WTC11 (cell line): Measurements from ENCODE around the gene BHLHE23. TPM values are rescaled to one million over a fixed set of nuclear protein-coding genes. Genes with fewer than 3 reads are reported as not detected.

Experiments used
- ATAC-seq: fragments of 200-7000 bp; cut with Tn5 transposase; 2 replicates; pipeline ENCODE4 v1.10.0; 2021; ENCODE audit warnings: mild to moderate bottlenecking, moderate library complexity
- CTCF ChIA-PET: fragments of 300-600 bp; sonication (Branson Sonifier 250); formaldehyde crosslinking; loops from one replicate; lab custom pipeline; 2021; ENCODE audit warnings: antibody characterized with exemption; lab: Charles Lee
- POLR2A ChIA-PET: fragments of 350-600 bp; sonication (Branson Sonifier 250); formaldehyde crosslinking; loops from one replicate; lab custom pipeline; 2021; ENCODE audit warnings: antibody characterized with exemption; lab: Charles Lee
- DNase-seq: peaks from one replicate; pipeline ENCODE4 v3.0.0; 2021; ENCODE audit warnings: low spot score
- H3K27ac Mint-ChIP-seq: 2 replicates; pipeline ENCODE4 v1.8.0; 2021; ENCODE audit warnings: mixed read lengths
- H3K27me3 Mint-ChIP-seq: 2 replicates; pipeline ENCODE4 v1.8.0; 2021; ENCODE audit warnings: low read depth, mild to moderate bottlenecking, moderate library complexity, mixed read lengths
- H3K36me3 Mint-ChIP-seq: 2 replicates; pipeline ENCODE4 v1.8.0; 2021; ENCODE audit warnings: mixed read lengths
- H3K4me1 Mint-ChIP-seq: 2 replicates; pipeline ENCODE4 v1.8.0; 2022; ENCODE audit warnings: mixed read lengths
- H3K4me3 Mint-ChIP-seq: 2 replicates; pipeline ENCODE4 v1.8.0; 2021; ENCODE audit warnings: mild to moderate bottlenecking, moderate library complexity, mixed read lengths
- H3K9me3 Mint-ChIP-seq: 2 replicates; pipeline ENCODE4 v1.8.0; 2021; ENCODE audit warnings: mixed read lengths
- ELF4 ChIP-seq: sonication (generic); formaldehyde crosslinking; IDR thresholded peaks from 2 replicates; pipeline ENCODE4 v1.8.1; 2022; ENCODE audit warnings: low read depth, mild to moderate bottlenecking, moderate library complexity, missing genetic modification reagents
- NR3C1 ChIP-seq: sonication (generic); formaldehyde crosslinking; conservative IDR thresholded peaks from 2 replicates; pipeline ENCODE4 v1.8.1; 2023; ENCODE audit warnings: low read depth, mild to moderate bottlenecking, missing genetic modification reagents
- RELA ChIP-seq: sonication (generic); formaldehyde crosslinking; IDR thresholded peaks from 2 replicates; pipeline ENCODE4 v1.8.1; 2022; ENCODE audit warnings: missing genetic modification reagents, mild to moderate bottlenecking, borderline replicate concordance
- RORB ChIP-seq: fragments of 250-450 bp; sonication (Bioruptor Pico); IDR thresholded peaks from 2 replicates; pipeline ENCODE4 v1.9.0; 2021; ENCODE audit warnings: mild to moderate bottlenecking
- TEAD1 ChIP-seq: sonication (generic); formaldehyde crosslinking; IDR thresholded peaks from 2 replicates; pipeline ENCODE4 v1.8.0; 2022; ENCODE audit warnings: mild to moderate bottlenecking, missing genetic modification reagents
- ZNF423 ChIP-seq: fragments of 250-450 bp; sonication (Bioruptor Pico); IDR thresholded peaks from 2 replicates; pipeline ENCODE4 v2.1.2; 2022; ENCODE audit warnings: mild to moderate bottlenecking, moderate library complexity
- total RNA-seq: library from RNA; stranded (reverse); gene quantifications from 3 replicates; pipeline ENCODE4 v1.2.3, GENCODE V29; 2021
- TF ChIP-seq, protein P1 (sequence below): sonication (generic); formaldehyde crosslinking; IDR thresholded peaks from 2 replicates; pipeline ENCODE4 v1.8.1; 2022; ENCODE audit warnings: missing genetic modification reagents, borderline replicate concordance
- TF ChIP-seq, protein P2 (sequence below): sonication (generic); formaldehyde crosslinking; IDR thresholded peaks from 2 replicates; pipeline ENCODE4 v1.8.1; 2022; ENCODE audit warnings: low read depth, mild to moderate bottlenecking, moderate library complexity, missing genetic modification reagents, borderline replicate concordance
- TF ChIP-seq, protein P3 (sequence below): sonication (generic); formaldehyde crosslinking; conservative IDR thresholded peaks from 2 replicates; pipeline ENCODE4 v1.8.1; 2022; ENCODE audit warnings: mild to moderate bottlenecking, missing genetic modification reagents
- TF ChIP-seq, protein P4 (sequence below): sonication (generic); formaldehyde crosslinking; IDR thresholded peaks from 2 replicates; pipeline ENCODE4 v1.8.1; 2023; ENCODE audit warnings: mild to moderate bottlenecking, missing genetic modification reagents, borderline replicate concordance
- TF ChIP-seq, protein P5 (sequence below): sonication (generic); formaldehyde crosslinking; IDR thresholded peaks from 2 replicates; pipeline ENCODE4 v1.8.0; 2023; ENCODE audit warnings: missing genetic modification reagents
- TF ChIP-seq, protein P6 (sequence below): sonication (generic); formaldehyde crosslinking; IDR thresholded peaks from 2 replicates; pipeline ENCODE4 v1.8.0; 2022; ENCODE audit warnings: missing genetic modification reagents
- TF ChIP-seq, protein P7 (sequence below): sonication (generic); formaldehyde crosslinking; IDR thresholded peaks from 2 replicates; pipeline ENCODE4 v1.8.1; 2023; ENCODE audit warnings: mild to moderate bottlenecking, moderate library complexity, missing genetic modification reagents

Gene BHLHE23
- total RNA-seq, 1 experiment from 2014 or later = 1.3 TPM

DNA sequence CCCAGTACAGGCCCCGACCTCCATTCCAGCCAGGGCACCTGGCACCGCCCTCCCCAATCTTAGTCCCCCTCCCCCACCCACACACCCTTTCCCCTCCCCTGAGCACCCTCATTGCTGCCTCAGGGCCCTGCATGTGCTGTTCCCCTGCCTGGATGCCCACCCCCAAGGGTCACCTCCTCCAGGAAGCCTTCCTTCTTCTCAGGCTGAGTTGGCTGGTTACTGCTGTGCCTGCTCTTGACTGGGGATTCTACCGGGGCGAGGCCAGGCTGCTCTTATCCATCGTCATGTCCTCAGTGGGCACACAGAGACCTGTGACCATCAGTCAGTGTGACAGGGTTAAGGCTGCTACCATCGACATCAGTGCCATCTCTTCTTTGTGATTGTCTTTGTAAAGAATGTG lies 23.6 kb downstream of the BHLHE23 start:
- Mint-ChIP-seq H3K4me1 (peaks cover 35% of the 10 kb centered on the region), H3K27ac (no peak overlapping the region), H3K9me3 (no peaks in the 10 kb centered on the region), H3K27me3 (no peaks in the 10 kb centered on the region; the same call in 1 of the 2 replicates)
- DNase-seq = no peak
- TF ChIP-seq RELA (CRISPR knock-in tag) (no peak), RORB (CRISPR knock-in tag) (no peak), ELF4 (no peak), TEAD1 (no peak), ZNF423 (no peak), NR3C1 (no peak)
- TF ChIP-seq, protein P1, sequence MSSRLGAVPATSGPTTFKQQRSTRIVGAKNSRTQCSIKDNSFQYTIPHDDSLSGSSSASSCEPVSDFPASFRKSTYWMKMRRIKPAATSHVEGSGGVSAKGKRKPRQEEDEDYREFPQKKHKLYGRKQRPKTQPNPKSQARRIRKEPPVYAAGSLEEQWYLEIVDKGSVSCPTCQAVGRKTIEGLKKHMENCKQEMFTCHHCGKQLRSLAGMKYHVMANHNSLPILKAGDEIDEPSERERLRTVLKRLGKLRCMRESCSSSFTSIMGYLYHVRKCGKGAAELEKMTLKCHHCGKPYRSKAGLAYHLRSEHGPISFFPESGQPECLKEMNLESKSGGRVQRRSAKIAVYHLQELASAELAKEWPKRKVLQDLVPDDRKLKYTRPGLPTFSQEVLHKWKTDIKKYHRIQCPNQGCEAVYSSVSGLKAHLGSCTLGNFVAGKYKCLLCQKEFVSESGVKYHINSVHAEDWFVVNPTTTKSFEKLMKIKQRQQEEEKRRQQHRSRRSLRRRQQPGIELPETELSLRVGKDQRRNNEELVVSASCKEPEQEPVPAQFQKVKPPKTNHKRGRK (CRISPR knock-in tag) = no peak
- TF ChIP-seq, protein P2, sequence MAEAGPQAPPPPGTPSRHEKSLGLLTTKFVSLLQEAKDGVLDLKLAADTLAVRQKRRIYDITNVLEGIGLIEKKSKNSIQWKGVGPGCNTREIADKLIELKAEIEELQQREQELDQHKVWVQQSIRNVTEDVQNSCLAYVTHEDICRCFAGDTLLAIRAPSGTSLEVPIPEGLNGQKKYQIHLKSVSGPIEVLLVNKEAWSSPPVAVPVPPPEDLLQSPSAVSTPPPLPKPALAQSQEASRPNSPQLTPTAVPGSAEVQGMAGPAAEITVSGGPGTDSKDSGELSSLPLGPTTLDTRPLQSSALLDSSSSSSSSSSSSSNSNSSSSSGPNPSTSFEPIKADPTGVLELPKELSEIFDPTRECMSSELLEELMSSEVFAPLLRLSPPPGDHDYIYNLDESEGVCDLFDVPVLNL = no peak
- TF ChIP-seq, protein P3, sequence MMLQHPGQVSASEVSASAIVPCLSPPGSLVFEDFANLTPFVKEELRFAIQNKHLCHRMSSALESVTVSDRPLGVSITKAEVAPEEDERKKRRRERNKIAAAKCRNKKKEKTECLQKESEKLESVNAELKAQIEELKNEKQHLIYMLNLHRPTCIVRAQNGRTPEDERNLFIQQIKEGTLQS = no peak
- TF ChIP-seq, protein P4, sequence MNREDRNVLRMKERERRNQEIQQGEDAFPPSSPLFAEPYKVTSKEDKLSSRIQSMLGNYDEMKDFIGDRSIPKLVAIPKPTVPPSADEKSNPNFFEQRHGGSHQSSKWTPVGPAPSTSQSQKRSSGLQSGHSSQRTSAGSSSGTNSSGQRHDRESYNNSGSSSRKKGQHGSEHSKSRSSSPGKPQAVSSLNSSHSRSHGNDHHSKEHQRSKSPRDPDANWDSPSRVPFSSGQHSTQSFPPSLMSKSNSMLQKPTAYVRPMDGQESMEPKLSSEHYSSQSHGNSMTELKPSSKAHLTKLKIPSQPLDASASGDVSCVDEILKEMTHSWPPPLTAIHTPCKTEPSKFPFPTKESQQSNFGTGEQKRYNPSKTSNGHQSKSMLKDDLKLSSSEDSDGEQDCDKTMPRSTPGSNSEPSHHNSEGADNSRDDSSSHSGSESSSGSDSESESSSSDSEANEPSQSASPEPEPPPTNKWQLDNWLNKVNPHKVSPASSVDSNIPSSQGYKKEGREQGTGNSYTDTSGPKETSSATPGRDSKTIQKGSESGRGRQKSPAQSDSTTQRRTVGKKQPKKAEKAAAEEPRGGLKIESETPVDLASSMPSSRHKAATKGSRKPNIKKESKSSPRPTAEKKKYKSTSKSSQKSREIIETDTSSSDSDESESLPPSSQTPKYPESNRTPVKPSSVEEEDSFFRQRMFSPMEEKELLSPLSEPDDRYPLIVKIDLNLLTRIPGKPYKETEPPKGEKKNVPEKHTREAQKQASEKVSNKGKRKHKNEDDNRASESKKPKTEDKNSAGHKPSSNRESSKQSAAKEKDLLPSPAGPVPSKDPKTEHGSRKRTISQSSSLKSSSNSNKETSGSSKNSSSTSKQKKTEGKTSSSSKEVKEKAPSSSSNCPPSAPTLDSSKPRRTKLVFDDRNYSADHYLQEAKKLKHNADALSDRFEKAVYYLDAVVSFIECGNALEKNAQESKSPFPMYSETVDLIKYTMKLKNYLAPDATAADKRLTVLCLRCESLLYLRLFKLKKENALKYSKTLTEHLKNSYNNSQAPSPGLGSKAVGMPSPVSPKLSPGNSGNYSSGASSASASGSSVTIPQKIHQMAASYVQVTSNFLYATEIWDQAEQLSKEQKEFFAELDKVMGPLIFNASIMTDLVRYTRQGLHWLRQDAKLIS (CRISPR knock-in tag) = no peak
- TF ChIP-seq, protein P5, sequence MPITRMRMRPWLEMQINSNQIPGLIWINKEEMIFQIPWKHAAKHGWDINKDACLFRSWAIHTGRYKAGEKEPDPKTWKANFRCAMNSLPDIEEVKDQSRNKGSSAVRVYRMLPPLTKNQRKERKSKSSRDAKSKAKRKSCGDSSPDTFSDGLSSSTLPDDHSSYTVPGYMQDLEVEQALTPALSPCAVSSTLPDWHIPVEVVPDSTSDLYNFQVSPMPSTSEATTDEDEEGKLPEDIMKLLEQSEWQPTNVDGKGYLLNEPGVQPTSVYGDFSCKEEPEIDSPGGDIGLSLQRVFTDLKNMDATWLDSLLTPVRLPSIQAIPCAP (CRISPR knock-in tag) = no peak
- TF ChIP-seq, protein P6, sequence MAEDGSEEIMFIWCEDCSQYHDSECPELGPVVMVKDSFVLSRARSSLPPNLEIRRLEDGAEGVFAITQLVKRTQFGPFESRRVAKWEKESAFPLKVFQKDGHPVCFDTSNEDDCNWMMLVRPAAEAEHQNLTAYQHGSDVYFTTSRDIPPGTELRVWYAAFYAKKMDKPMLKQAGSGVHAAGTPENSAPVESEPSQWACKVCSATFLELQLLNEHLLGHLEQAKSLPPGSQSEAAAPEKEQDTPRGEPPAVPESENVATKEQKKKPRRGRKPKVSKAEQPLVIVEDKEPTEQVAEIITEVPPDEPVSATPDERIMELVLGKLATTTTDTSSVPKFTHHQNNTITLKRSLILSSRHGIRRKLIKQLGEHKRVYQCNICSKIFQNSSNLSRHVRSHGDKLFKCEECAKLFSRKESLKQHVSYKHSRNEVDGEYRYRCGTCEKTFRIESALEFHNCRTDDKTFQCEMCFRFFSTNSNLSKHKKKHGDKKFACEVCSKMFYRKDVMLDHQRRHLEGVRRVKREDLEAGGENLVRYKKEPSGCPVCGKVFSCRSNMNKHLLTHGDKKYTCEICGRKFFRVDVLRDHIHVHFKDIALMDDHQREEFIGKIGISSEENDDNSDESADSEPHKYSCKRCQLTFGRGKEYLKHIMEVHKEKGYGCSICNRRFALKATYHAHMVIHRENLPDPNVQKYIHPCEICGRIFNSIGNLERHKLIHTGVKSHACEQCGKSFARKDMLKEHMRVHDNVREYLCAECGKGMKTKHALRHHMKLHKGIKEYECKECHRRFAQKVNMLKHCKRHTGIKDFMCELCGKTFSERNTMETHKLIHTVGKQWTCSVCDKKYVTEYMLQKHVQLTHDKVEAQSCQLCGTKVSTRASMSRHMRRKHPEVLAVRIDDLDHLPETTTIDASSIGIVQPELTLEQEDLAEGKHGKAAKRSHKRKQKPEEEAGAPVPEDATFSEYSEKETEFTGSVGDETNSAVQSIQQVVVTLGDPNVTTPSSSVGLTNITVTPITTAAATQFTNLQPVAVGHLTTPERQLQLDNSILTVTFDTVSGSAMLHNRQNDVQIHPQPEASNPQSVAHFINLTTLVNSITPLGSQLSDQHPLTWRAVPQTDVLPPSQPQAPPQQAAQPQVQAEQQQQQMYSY (CRISPR knock-in tag) = no peak
- TF ChIP-seq, protein P7, sequence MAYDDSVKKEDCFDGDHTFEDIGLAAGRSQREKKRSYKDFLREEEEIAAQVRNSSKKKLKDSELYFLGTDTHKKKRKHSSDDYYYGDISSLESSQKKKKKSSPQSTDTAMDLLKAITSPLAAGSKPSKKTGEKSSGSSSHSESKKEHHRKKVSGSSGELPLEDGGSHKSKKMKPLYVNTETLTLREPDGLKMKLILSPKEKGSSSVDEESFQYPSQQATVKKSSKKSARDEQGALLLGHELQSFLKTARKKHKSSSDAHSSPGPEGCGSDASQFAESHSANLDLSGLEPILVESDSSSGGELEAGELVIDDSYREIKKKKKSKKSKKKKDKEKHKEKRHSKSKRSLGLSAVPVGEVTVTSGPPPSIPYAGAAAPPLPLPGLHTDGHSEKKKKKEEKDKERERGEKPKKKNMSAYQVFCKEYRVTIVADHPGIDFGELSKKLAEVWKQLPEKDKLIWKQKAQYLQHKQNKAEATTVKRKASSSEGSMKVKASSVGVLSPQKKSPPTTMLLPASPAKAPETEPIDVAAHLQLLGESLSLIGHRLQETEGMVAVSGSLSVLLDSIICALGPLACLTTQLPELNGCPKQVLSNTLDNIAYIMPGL (CRISPR knock-in tag) = no peak
- TF ChIP-seq, all 79 proteins: peak for 0
- ChIA-PET POLR2A (no interaction called here), CTCF (interaction anchor here (0.8 to 2.8 kb wide), 2 partner anchors 11 to 26 kb away, joined by 3 to 12 read pairs; no protein-coding TSS in a partner anchor)
- Mint-ChIP-seq H3K36me3 (no peaks in the 10 kb centered on the region), H3K4me3 (no peak overlapping the region)
- no peak for ATAC-seq
